ENCODE results near the gene ABCA10. TPM values are rescaled to one million over a fixed set of nuclear protein-coding genes. Genes with fewer than 3 reads are reported as not detected.

ABCA10 gene
- total RNA-seq, 6 donors from 2014 or later, result 1.8 to 29.3 (median 5.1) TPM

DNA sequence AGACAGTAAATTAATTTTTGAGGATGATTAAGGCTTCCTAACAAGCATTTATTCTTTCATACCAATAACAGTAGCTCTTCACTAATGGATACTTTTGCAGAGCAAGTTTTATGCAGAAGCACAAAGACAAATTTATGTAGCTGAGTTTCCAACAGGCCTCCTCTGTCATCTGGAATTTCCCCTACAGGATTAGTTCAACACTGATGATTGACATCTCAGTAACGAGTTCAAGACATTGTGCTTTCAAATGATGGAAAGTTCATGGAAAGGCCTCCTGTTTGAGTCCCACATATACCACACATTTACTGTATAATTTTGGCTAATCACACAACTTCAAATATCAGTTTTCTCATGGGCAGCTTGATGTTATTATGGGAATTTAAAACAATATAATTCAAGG, 40.6 kb downstream of the ABCA10 start:
- TF ChIP-seq, protein P1, sequence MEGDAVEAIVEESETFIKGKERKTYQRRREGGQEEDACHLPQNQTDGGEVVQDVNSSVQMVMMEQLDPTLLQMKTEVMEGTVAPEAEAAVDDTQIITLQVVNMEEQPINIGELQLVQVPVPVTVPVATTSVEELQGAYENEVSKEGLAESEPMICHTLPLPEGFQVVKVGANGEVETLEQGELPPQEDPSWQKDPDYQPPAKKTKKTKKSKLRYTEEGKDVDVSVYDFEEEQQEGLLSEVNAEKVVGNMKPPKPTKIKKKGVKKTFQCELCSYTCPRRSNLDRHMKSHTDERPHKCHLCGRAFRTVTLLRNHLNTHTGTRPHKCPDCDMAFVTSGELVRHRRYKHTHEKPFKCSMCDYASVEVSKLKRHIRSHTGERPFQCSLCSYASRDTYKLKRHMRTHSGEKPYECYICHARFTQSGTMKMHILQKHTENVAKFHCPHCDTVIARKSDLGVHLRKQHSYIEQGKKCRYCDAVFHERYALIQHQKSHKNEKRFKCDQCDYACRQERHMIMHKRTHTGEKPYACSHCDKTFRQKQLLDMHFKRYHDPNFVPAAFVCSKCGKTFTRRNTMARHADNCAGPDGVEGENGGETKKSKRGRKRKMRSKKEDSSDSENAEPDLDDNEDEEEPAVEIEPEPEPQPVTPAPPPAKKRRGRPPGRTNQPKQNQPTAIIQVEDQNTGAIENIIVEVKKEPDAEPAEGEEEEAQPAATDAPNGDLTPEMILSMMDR (IDR thresholded peaks at IDR 0.05), result no peak
- TF ChIP-seq POLR2A (IDR thresholded peaks at IDR 0.05) (no peak), POLR2AphosphoS5 (IDR thresholded peaks at IDR 0.05) (no peak), EP300 (IDR thresholded peaks at IDR 0.05) (no peak)
- no peak for DNase-seq
- Histone ChIP-seq H3K4me1 (no peaks in the 10 kb centered on the region), H3K9me3 (no peaks in the 10 kb centered on the region), H3K36me3 (no peaks in the 10 kb centered on the region), H3K27ac (no peak overlapping the region), H3K27me3 (no peaks in the 10 kb centered on the region), H3K4me3 (no peak overlapping the region)
- ATAC-seq (ENCODE audit: low FRiP score in 2 of 2), result no peak
- WGBS, 2 donors, result 55 to 78% methylated on average over 1 of the region's 1 CpG

DNA sequence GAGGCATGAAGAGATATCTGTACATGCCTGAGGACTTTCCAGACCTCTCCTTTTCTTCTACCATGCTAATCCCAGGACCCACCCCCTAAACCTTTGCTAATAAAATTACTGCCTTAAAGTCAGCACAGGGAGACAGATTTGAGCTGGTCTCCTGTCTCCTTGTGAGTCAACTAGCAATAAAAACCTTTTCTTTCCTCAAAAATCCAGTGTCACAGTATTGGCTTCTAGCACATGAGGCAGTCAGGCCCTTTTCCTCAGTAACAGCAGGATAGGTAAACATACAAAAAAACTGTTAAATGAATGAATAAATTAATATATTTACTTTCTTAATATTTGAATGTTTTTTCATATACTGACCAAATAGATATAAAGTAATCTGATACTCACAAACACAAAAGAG, 41.3 kb downstream of the ABCA10 start:
- H3K27ac ChIP-seq, result no peak overlapping the region
- ATAC-seq (ENCODE audit: low FRiP score in 2 of 2) (no peak), DNase-seq (no peak)
- no peak overlapping the region for H3K4me3 ChIP-seq
- H3K9me3 ChIP-seq, result no peaks in the 10 kb centered on the region
- H3K4me1 ChIP-seq, result no peaks in the 10 kb centered on the region
- no peaks in the 10 kb centered on the region for H3K36me3 ChIP-seq
- TF ChIP-seq POLR2AphosphoS5 (IDR thresholded peaks at IDR 0.05) (no peak), EP300 (IDR thresholded peaks at IDR 0.05) (no peak), POLR2A (IDR thresholded peaks at IDR 0.05) (no peak)
- TF ChIP-seq, protein P1 (IDR thresholded peaks at IDR 0.05), result no peak
- H3K27me3 ChIP-seq, result no peaks in the 10 kb centered on the region

DNA sequence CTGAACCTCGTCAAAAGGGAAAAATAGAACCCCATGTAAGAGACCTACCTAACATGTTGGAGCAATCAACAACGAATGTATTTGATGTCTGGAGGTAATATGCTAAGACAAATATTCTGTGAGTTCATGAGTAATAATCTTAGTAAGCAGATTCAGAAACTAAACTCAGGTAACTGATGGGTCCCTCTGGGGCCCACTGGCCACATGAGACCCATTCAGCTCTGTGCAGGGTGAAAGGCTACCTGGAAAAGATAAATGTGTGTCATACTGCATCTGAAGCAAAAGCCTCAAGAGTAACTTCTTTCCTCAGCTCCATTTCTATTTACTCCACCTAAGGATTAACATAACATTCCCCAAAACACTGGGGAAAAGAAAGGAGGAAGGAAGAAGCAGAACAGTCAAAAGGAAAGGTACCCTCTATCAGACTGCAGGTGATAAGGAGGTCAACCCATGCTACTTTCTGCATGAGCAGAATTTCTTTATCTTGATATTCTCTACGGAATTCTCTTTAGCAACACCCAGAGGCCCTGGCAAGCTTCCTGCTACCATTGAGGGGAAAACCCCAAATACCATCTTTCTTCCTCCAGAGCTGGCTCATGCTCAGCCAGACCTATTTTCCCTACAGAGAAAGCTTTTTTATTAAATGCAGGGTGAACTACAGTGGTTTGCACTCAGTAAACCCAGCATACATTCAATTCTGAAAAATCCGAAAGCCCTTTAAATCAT, 49.2 kb downstream of the ABCA10 start:
- no peak for ATAC-seq (ENCODE audit: low FRiP score in 2 of 2)
- Histone ChIP-seq H3K4me1 (peaks cover 0 to 4% (median 0%) of the 10 kb centered on the region in 4 donors), H3K4me3 (no peak overlapping the region), H3K36me3 (no peaks in the 10 kb centered on the region), H3K9me3 (no peaks in the 10 kb centered on the region), H3K27me3 (no peaks in the 10 kb centered on the region), H3K27ac (no peak overlapping the region)
- TF ChIP-seq POLR2A (IDR thresholded peaks at IDR 0.05) (no peak), EP300 (IDR thresholded peaks at IDR 0.05) (no peak), POLR2AphosphoS5 (IDR thresholded peaks at IDR 0.05) (no peak)
- TF ChIP-seq, protein P1 (IDR thresholded peaks at IDR 0.05), result no peak
- no peak for DNase-seq
- WGBS, 2 donors, result 60% methylated on average over 4 of the region's 4 CpGs

DNA sequence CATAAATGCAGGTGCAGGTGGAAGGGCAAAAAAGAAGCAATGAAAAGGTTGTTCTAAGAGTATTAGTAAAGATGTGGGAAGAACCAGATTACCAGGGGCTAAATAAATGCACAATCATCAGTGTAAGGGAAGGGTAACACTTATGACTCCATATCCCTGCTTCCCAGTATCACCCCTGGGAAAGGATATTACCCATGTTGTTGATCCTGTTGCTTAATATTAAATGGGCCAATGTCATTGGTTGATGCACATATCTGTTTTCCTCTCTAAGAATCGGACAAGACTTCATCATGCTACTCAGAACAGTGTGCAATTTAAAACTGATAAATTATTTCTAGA, 52.2 kb downstream of the ABCA10 start:
- no peak for DNase-seq
- Histone ChIP-seq H3K36me3 (no peaks in the 10 kb centered on the region), H3K27ac (peak overlapping the region in 1 of 4 donors; percentile 6), H3K9me3 (no peaks in the 10 kb centered on the region), H3K4me1 (peaks cover 0 to 4% (median 0%) of the 10 kb centered on the region in 4 donors), H3K4me3 (no peak overlapping the region), H3K27me3 (no peaks in the 10 kb centered on the region)
- WGBS, 2 donors, result 88 to 93% methylated on average over 1 of the region's 1 CpG
- TF ChIP-seq, protein P1 (IDR thresholded peaks at IDR 0.05), result no peak
- TF ChIP-seq EP300 (IDR thresholded peaks at IDR 0.05) (no peak), POLR2A (IDR thresholded peaks at IDR 0.05) (no peak), POLR2AphosphoS5 (IDR thresholded peaks at IDR 0.05) (no peak)
- no peak for ATAC-seq (ENCODE audit: low FRiP score in 2 of 2)
